Neural progenitor cell (in vitro differentiated cells): ENCODE measurements around the gene PWWP2B. TPM values are rescaled to one million over a fixed set of nuclear protein-coding genes. Genes with fewer than 3 reads are reported as not detected.

Experiments
- DNase-seq: peaks from one replicate; pipeline ENCODE4 v3.0.0-alpha.2; 2016; ENCODE audit warnings: low spot score
- H2AFZ ChIP-seq: fragments of 200-600 bp; sonication (generic); replicated peaks from 2 replicates; pipeline ENCODE4 v1.6.1; 2016; ENCODE audit warnings: antibody characterized with exemption
- H3F3A ChIP-seq: fragments of 200-600 bp; sonication (generic); 2 replicates; pipeline ENCODE4 v1.6.1; 2016; ENCODE audit warnings: antibody characterized with exemption, low read depth
- H3K27ac ChIP-seq: fragments of 200-600 bp; sonication (generic); 2 replicates; pipeline ENCODE4 v1.5.1; 2016; ENCODE audit warnings: mild to moderate bottlenecking
- H3K27me3 ChIP-seq: fragments of 200-600 bp; sonication (generic); 2 replicates; pipeline ENCODE4 v1.6.1; 2016; ENCODE audit warnings: mild to moderate bottlenecking, moderate library complexity
- H3K36me3 ChIP-seq: fragments of 200-600 bp; sonication (generic); 2 replicates; pipeline ENCODE4 v1.5.1; 2016
- H3K4me1 ChIP-seq: fragments of 200-600 bp; sonication (generic); 2 replicates; pipeline ENCODE4 v1.6.1; 2016; ENCODE audit warnings: mixed run types
- H3K4me2 ChIP-seq: fragments of 200-600 bp; sonication (generic); 2 replicates; pipeline ENCODE4 v1.6.1; 2016
- H3K4me3 ChIP-seq: fragments of 200-600 bp; sonication (generic); 2 replicates; pipeline ENCODE4 v1.5.1; 2016
- H3K79me2 ChIP-seq: fragments of 200-600 bp; sonication (generic); 2 replicates; pipeline ENCODE4 v1.6.1; 2016; ENCODE audit warnings: low read depth
- H3K9ac ChIP-seq: fragments of 200-600 bp; sonication (generic); 2 replicates; pipeline ENCODE4 v1.6.1; 2016
- H3K9me3 ChIP-seq: fragments of 200-600 bp; sonication (generic); 2 replicates; pipeline ENCODE4 v1.5.1; 2016; ENCODE audit warnings: low read depth
- H4K20me1 ChIP-seq: fragments of 200-600 bp; sonication (generic); 2 replicates; pipeline ENCODE4 v1.6.1; 2016; ENCODE audit warnings: low read depth
- H3K27ac Mint-ChIP-seq: 3 replicates; pipeline ENCODE4 v1.8.0; 2021; ENCODE audit warnings: mixed read lengths
- H3K27me3 Mint-ChIP-seq: 2 replicates; pipeline ENCODE4 v1.8.0; 2022; ENCODE audit warnings: low read depth, mild to moderate bottlenecking, inconsistent platforms, moderate library complexity, mixed read lengths; ENCODE audit not compliant: insufficient read depth
- H3K36me3 Mint-ChIP-seq: 3 replicates; pipeline ENCODE4 v1.8.0; 2021; ENCODE audit warnings: mixed read lengths
- H3K4me1 Mint-ChIP-seq: 3 replicates; pipeline ENCODE4 v1.8.0; 2021; ENCODE audit warnings: mixed read lengths
- H3K4me3 Mint-ChIP-seq: 3 replicates; pipeline ENCODE4 v1.8.0; 2021; ENCODE audit warnings: mild to moderate bottlenecking, moderate library complexity, mixed read lengths
- H3K9me3 Mint-ChIP-seq: 3 replicates; pipeline ENCODE4 v1.8.0; 2020; ENCODE audit warnings: mixed read lengths
- CTCF ChIP-seq: fragments of 200-600 bp; sonication (generic); IDR thresholded peaks from 2 replicates; pipeline ENCODE4 v1.5.1; 2017; ENCODE audit warnings: antibody characterized with exemption, mild to moderate bottlenecking
- EZH2 ChIP-seq: fragments of 200-600 bp; sonication (generic); IDR thresholded peaks from 2 replicates; pipeline ENCODE4 v1.6.1; 2017; ENCODE audit warnings: antibody characterized with exemption, mild to moderate bottlenecking, moderate library complexity
- EZH2phosphoT487 ChIP-seq: fragments of 200-600 bp; sonication (generic); IDR thresholded peaks from 2 replicates; pipeline ENCODE4 v1.6.1; 2017; ENCODE audit warnings: antibody characterized with exemption
- total RNA-seq: library from RNA; depleted of rRNA; stranded (reverse); fragments of >200 nt; gene quantifications from 2 replicates; pipeline ENCODE4 v1.2.3, GENCODE V29; 2015; ENCODE audit warnings: low replicate concordance

PWWP2B gene
- total RNA-seq, 1 donor from 2014 or later: 0.34 TPM

- Histone ChIP-seq H3K9me3 (no peaks in the 10 kb centered on the region), H3K9ac (no peak overlapping the region), H3K4me3 (no peak overlapping the region), H3K79me2 (no peaks in the 10 kb centered on the region), H4K20me1 (no peaks in the 10 kb centered on the region), H3K27me3 (no peaks in the 10 kb centered on the region), H3K4me1 (peaks cover 9% of the 10 kb centered on the region), H3K27ac (no peak overlapping the region), H3K4me2 (no peak overlapping the region), H3F3A (peaks cover 20% of the 10 kb centered on the region), H3K36me3 (no peaks in the 10 kb centered on the region), H2AFZ (no peak overlapping the region)
- Mint-ChIP-seq H3K27ac (no peak overlapping the region), H3K9me3 (no peaks in the 10 kb centered on the region), H3K4me1 (peaks cover 15% of the 10 kb centered on the region), H3K27me3 (peaks cover 9% of the 10 kb centered on the region), H3K4me3 (no peak overlapping the region), H3K36me3 (no peaks in the 10 kb centered on the region)
- no peak for DNase-seq
- TF ChIP-seq CTCF: no peak
- TF ChIP-seq EZH2phosphoT487: no peak
- no peak for TF ChIP-seq EZH2
Measured at GRCh38 chr10:132427939-132428367, 31.0 kb downstream of the PWWP2B start.

- DNase-seq: no peak
- H3K36me3 Mint-ChIP-seq: no peaks in the 10 kb centered on the region
- Histone ChIP-seq H3K4me3 (no peak overlapping the region), H3K27ac (no peak overlapping the region), H3K27me3 (no peaks in the 10 kb centered on the region), H3K9me3 (no peaks in the 10 kb centered on the region), H3K79me2 (no peaks in the 10 kb centered on the region), H3K36me3 (no peaks in the 10 kb centered on the region), H2AFZ (no peak overlapping the region), H4K20me1 (no peaks in the 10 kb centered on the region), H3F3A (peaks cover 20% of the 10 kb centered on the region), H3K9ac (no peak overlapping the region), H3K4me2 (no peak overlapping the region), H3K4me1 (peaks cover 10% of the 10 kb centered on the region)
- H3K27me3 Mint-ChIP-seq: peaks cover 9% of the 10 kb centered on the region
- no peak overlapping the region for H3K4me3 Mint-ChIP-seq
- no peaks in the 10 kb centered on the region for H3K9me3 Mint-ChIP-seq
- no peak for TF ChIP-seq CTCF
- TF ChIP-seq EZH2phosphoT487: no peak
- no peak for TF ChIP-seq EZH2
- H3K4me1 Mint-ChIP-seq: peaks cover 11% of the 10 kb centered on the region
- H3K27ac Mint-ChIP-seq: no peak overlapping the region
Measured at GRCh38 chr10:132428486-132428995, 31.5 kb downstream of the PWWP2B start.

GRCh38 chr10:132429281-132430230 is 32.6 kb downstream of the PWWP2B start:
- Histone ChIP-seq H3K36me3 (no peaks in the 10 kb centered on the region), H3K4me3 (no peak overlapping the region), H2AFZ (no peak overlapping the region), H3K27ac (no peak overlapping the region), H3K4me2 (no peak overlapping the region), H3K27me3 (no peaks in the 10 kb centered on the region), H4K20me1 (no peaks in the 10 kb centered on the region), H3K9me3 (no peaks in the 10 kb centered on the region), H3F3A (peaks cover 17% of the 10 kb centered on the region), H3K4me1 (peaks cover 10% of the 10 kb centered on the region), H3K79me2 (no peaks in the 10 kb centered on the region), H3K9ac (no peak overlapping the region)
- Mint-ChIP-seq H3K4me3 (peak overlapping the region; percentile 1), H3K9me3 (no peaks in the 10 kb centered on the region), H3K27ac (peak overlapping the region; percentile 17), H3K36me3 (no peaks in the 10 kb centered on the region), H3K4me1 (peaks cover 8% of the 10 kb centered on the region), H3K27me3 (peaks cover 9% of the 10 kb centered on the region)
- DNase-seq: no peak
- no peak for TF ChIP-seq EZH2phosphoT487
- TF ChIP-seq CTCF: no peak
- no peak for TF ChIP-seq EZH2
